ELF-1 (cell line): ENCODE measurements around the gene HIP1R.

Experiments
- DNase-seq: peaks from one replicate; pipeline ENCODE4 v3.0.0-alpha.2; 2016; ENCODE audit warnings: low read depth, low spot score

HIP1R gene

GRCh38 chr12:122830517-122831214 lies 4.6 kb upstream of the HIP1R start:
- peak; percentile 34 for DNase-seq

- peak; percentile 88 for DNase-seq
Measured at GRCh38 chr12:122834104-122834920, 945 bp upstream of the HIP1R start.

DNA sequence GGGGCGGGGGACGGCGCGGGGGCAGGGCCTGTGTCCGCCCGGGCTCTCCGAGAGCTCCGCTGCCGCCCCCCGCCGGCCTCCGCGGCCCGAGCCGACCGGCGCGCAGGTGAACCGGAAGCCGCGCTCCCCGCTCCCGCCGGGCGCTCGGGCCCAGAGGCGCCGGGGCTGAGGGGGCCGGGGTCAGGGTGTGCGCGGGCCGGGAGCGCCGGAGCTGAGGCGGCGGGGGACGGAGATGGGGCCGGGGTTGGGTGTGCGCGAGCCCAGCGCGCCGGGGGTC lies 431 bp downstream of the HIP1R start:
- DNase-seq = no peak

- peak; percentile 33 for DNase-seq
Measured at GRCh38 chr12:122836027-122836921, 1.0 kb downstream of the HIP1R start.

DNA sequence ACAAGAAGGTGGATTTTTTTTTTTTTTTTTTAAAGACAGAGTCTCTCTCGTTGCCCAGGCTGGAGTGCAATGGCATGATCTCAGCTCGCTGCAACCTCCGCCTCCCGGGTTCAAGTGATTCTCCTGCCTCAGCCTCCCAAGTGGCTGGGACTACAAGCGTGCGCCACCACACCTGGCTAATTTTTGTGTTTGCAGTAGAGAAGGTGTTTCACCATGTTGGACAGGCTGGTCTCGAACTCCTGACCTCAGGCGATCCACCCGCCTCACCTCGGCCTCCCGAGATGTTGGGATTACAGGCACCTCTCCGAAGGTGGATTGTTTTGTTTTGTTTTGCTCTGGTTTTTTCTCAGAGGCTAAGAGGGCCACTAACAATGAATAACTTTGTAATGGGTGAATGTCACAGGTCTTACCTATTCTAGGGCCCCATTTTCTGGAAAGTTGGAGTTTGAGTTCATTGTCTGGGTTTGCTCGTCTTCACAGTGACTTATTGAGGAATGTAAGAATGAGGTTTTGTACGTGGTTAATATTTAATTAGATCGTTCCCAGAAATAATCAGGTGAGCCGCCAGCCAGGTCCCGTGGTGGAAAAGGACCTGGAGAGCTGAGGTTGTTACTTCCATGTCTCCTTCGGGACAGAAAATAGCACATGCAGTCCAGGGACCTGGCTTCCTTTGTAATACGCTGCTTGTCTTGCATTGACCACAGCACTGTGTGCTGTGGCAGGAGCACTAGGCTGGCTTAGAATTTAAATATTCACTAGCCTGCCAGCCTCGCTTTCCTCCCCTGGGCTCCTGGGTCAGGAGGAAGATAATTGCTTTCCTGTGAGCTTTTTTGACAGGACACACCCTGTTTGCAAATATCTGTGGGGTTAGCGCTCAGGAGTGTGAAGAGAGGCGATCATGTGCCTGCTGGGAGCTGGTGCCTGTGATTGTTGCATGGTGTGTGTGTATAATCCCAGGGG lies 2.3 kb downstream of the HIP1R start:
- DNase-seq = peak; percentile 31

DNA sequence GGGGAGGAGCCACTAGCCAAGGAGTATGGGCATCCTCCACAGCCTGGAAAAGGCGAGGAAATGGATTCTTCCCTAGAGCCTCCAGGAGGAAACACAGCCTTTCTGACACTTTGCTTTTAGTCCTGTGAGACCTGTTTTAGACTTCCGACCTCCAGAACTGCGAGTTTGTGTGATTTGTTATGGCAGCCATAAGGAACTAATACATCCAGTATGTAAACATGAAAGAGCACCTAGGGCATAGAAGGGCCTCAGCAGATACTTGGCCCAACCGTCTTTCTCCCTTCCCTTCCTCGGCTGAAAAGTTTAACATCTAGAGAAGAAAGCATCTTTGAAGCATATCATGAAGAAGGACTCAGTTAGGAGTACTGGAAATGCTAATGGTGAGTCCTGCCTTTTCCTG lies 3.6 kb downstream of the HIP1R start:
- DNase-seq = no peak

DNA sequence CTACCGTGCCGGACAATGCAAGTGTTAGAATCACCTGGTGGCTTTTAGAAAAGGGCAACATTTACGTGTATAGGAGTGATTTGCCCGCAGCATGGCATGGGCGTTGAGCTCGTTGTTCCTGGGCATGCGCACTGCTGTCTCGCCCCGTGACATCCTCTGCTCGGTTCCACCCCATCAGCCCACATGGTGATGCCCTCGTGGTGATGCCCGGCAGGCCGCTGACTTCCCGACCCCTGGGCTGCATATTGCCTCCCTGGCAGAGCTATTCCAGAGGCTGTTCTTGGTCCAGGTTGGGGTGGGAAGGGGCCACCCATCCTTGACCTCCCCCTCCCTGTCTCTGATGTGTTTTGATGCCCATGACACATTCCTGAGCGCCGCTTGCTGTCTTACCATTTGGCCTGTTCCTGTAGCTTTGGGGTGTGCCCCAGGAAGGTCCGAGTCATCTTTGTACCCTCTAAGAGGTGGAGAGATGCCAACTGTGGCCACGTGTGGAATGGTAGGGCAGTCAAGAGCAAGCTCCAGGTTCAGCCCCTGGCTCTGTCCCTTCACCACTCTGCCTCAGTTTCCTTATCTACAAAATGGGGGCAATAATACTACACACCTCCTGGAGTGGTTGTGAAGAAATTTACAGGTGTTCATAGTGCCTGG lies 4.8 kb downstream of the HIP1R start:
- DNase-seq = no peak

GRCh38 chr12:122840580-122841513 lies 5.6 kb downstream of the HIP1R start:
- DNase-seq = peak; percentile 55

DNA sequence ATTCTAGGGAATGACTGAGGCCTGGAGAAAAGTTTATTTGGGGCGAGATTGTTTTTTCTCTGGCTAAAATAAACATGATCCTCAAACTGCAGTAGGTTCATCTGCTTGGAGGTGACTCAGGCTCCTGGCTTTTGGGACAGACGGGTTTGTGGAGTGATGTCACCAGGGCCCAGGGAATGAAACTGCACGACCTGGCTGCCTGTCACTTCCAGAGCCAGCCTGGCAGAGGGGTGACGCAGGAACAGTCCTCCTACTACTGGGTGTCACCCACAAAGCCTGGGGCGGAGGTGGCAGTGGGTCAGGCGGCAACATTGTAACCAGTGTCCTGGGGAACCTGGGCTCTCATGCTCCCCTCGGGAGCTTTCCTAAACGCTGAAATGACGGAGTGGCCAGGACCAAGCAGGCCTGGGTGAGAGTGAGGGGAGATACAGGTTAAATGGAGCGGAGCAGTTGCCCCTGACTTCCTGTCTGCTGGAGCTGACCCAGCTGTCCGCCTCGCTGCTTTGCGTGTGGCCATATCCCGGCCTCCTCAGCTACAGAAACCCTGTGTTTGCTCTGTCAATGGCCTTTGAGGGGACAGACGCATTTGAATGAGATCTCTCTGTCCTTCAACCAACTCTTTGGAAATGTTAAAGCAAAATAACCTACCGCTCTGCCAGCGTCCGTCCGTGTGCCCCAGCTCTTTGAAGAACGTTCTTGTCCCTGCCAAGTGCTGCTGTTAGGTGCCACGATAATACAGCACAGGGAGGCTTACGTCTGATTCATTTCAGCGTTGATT lies 6.5 kb downstream of the HIP1R start:
- DNase-seq = peak; percentile 47

- DNase-seq = no peak
Measured at GRCh38 chr12:122842505-122843405, 7.5 kb downstream of the HIP1R start.

- no peak for DNase-seq
Measured at GRCh38 chr12:122843455-122843854, 8.2 kb downstream of the HIP1R start.

DNA sequence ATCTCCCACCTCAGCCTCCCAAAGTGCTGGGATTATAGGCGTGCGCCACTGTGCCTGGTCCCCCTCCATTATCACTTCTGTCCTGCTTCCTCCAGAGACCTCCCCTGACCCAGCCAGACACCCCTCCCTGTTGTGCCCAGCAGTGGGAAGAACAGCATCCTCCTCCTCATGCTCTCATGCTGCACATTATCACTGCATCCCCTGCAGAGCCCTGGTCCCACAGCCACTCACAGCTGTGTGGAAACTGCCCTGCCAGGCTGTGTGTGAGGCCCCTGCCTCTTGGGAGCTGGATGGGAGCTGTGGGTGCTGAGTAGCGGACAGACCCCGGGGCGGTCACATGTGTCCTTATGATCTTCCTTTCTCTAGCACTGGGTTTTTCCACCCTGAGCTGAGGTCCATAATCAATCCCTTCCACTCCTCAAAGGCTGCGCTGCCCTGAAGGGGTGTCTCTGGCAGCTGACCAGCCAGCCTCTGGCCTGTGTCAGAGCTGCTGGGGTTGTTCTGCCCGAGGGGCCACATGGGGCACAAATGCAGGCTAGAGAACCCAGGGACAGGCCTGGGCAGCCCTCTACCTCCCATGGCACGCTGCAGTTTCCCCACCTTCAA lies 9.2 kb downstream of the HIP1R start:
- DNase-seq = peak; percentile 39

DNA sequence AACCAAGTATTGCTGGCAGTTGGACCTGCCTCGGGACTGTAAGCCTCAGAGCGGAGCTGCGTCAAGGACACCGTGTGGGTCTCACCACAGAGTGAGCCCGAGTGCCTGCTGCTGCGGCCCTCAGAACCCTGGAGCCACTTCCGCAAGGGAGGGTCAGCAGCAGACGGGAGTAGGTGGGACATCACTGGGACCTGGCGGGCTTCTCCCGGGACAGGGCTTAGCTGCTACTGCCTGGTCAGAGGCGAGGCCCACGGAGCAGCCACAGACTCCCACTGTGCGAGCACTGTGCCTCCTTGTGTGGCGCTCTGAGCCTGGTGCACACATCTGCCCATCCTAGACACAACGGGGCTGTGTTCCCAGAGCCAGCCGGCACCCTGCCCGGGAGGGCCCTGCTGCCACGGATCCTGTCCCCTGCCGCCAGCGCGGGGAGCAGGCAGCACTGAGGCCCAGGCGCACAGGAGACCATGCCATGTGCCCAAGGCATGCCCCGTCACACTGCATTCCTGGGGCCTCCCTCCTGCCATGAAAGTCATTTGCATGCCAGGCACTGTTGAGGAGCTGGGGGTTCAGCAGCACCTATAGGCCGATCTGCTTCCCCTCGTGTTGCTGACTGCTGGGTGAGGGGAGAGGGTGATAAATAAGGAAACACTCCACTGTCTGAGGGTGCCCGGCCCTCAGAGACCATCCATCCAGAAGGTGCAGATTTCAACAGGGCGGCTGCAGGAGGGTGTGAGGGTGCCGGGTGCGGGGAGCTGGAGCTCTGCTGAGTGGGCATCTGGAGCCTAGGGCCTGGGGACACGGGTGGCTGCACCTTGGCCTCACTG lies 10.0 kb downstream of the HIP1R start:
- no peak for DNase-seq

DNA sequence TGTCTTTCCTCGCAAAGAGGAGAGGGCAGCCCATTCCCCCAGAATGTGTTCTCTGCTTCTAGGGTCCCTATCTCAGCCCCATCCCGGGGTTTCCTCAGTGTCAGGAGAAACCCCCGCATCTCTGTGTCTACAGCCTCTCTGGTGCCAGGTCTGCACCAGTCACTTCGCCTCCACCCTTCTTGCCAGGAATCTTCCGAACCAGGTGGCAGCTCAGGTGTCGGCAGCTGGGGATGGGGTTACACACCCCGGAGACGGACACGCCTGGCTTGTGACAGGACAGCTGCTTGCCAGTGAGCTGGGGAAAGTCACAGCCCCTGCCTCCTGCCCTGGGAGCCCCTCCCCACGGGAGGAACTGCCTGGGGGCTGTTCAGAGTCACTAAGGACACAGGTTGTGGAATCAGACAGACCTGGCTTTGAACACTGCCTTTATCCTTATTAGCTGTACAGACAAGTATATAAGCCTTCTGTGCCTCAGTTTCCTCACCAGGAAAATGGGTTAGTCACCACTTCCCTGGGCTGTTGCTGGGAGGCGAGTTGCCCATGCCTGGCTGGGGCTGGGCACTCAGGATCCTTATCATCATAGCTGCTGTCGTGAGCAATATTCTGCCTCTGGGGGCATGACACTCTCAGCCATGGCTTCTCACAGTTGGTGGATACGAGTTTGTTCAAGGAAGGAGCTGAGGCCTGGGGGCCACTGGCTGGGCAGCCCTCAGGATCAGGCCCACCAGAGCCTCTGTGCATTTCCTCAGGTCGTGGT lies 10.8 kb downstream of the HIP1R start:
- DNase-seq = no peak

- DNase-seq = no peak
Measured at GRCh38 chr12:122846622-122847515, 11.6 kb downstream of the HIP1R start.
